Measurements from ENCODE around the gene DCUN1D4. TPM values are rescaled to one million over a fixed set of nuclear protein-coding genes. Genes with fewer than 3 reads are reported as not detected.

DCUN1D4 gene
- total RNA-seq, 1 experiment from 2014 or later: 36.8 TPM

DNA sequence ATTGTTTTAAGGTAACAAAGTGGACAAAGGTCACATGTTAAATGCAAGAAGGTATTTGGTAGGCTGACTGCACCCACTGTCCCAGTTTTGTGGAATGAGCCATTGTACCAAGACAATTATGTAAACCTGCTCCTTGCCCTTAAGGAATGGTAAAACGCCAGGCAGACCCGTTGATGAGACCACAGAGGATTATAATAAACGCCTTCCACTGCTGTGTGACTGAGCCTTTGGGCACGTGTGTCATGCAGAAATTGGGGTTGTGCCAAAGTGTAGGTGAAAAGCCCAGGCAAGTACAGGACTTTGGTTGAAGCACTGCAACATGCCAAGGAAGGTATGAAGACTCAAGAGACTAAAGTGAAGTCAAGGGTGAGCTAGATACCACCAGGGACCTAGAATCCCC, 117.5 kb downstream of the DCUN1D4 start:
- no peak for DNase-seq (ENCODE audit: low read depth)

DNA sequence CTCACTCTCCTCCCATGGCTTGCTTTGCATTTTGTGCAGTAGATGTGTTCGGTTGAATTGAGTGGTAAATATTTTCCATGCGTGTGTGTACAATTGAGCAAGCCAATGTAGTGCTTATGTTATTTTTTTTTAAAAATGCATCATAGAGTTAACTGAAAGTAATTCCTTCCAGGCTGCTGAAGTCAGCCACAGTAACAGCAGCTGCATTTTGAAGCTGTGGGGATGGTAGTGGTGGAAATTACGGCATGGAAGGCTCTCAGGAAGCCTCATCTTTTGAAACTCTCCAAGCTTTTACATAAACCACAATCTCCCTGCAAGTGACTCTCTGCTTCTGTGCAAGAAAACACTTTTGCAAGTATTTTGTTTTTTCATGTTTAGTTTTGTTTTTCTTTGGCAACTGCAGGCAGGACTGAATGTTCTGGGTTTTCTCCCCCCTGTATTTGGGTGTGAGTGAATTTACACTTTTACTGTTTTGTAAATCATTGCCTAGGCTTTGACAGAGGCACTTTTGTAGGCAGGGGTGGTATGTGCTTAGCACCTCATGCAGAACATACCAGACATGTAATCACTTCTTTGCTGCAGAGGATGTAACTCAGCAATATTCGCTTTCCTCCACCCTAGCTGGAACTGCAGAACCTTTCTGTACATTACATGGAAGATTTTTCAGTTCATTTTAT, 121.0 kb downstream of the DCUN1D4 start:
- DNase-seq (ENCODE audit: low read depth): no peak

DNA sequence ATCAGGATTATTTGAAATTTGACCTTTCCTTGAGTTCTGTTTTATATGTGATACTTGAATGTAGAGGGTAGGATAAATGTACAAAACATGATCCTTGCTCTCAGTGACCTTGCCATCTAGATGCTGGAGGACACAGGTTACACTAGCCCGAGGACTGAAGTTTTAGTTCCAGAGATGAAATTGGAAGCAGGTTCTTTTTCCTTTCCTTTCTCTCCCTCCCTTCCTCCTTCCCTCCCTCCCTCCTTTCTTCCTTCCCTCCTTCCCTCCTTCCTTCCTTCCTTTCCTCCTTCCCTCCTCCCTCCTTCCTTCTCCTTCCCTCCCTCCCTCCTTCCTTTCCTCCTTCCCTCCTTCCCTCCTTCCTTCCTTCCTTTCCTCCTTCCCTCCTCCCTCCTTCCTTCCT, 122.9 kb downstream of the DCUN1D4 start:
- no peak for DNase-seq (ENCODE audit: low read depth)

Other genes with a start within 250 kb of the DCUN1D4 start
- gene LRRC66, start 177.2 kb downstream of the DCUN1D4 start, total RNA-seq (2014; rRNA removed; shearing (Covaris generic)): 0.07 TPM in 1 of 2 replicates, not detected in the other
- gene SGCB, start 195.1 kb downstream of the DCUN1D4 start, total RNA-seq (2014; rRNA removed; shearing (Covaris generic)): 10.9 and 19.0 TPM in 2 replicates
- 2.2 and 3.3 TPM in 2 replicates for gene SPATA18, start 208.2 kb downstream of the DCUN1D4 start, total RNA-seq (2014; rRNA removed; shearing (Covaris generic))